Prostate gland (tissue), 2 donors: ENCODE data around the gene ZNF814.

Source experiments
- CTCF ChIP-seq, 4 experiments: fragments of 200-600 bp in 2 of 4; fragments of 450-650 bp in 2 of 4; sonication (generic) in 2 of 4; IDR thresholded peaks; 1 replicate in 3 of 4; 2 replicates in 1 of 4; pipeline ENCODE4 v1.5.1; 2016 to 2019; ENCODE audit warnings: antibody characterized with exemption in 4 of 4, mild to moderate bottlenecking in 2 of 4, moderate library complexity in 2 of 4
- POLR2A ChIP-seq: fragments of 450-650 bp; IDR thresholded peaks from one replicate; pipeline ENCODE4 v1.6.1; 2016; ENCODE audit warnings: antibody characterized with exemption, mild to moderate bottlenecking

GRCh38 chr19:57850553-57851017 is 38.3 kb downstream of the ZNF814 start:
- TF ChIP-seq CTCF (IDR thresholded peaks at IDR 0.05) = no peak
- TF ChIP-seq POLR2A = no peak
